ENCODE measurements around the gene SAAL1. TPM values are rescaled to one million over a fixed set of nuclear protein-coding genes. Genes with fewer than 3 reads are reported as not detected.

Gene SAAL1
- 16.7 and 17.2 TPM in 2 replicates for total RNA-seq

GRCh38 chr11:18105802-18106574, at the start of gene SAAL1:
TSS of gene SAAL1 (minus strand) at chr11:18106082. CDS start at chr11:18106041, 41 bp downstream.

GRCh38 chr11:18132341-18132740, 26.5 kb upstream of the SAAL1 start, which contains the start of gene MRGPRX3:
TSS of gene MRGPRX3 (plus strand) at chr11:18132571. CDS start at chr11:18137203, 4,632 bp downstream.

GRCh38 chr11:18046116-18046777, 59.6 kb downstream of the SAAL1 start, which contains the start of gene TPH1:
TSS of gene TPH1 (minus strand) at chr11:18046269. CDS start at chr11:18040762, 5,507 bp downstream.

Other genes with a start within 250 kb of the SAAL1 start
- gene SERGEF, start 93.0 kb downstream of the SAAL1 start, total RNA-seq: 19.7 and 26.3 TPM in 2 replicates
- gene TPH1, start 59.8 kb downstream of the SAAL1 start, total RNA-seq: under 0.01 and 0.07 TPM in 2 replicates
- under 0.01 and 0.21 TPM in 2 replicates for gene MRGPRX3, start 26.5 kb upstream of the SAAL1 start, total RNA-seq
- not detected in 2 replicates for gene MRGPRX4, start 66.8 kb upstream of the SAAL1 start, total RNA-seq
- 0.64 TPM in 1 of 2 replicates, not detected in the other for gene SAA4, start 130.7 kb upstream of the SAAL1 start, total RNA-seq
- 1.7 and 37.6 TPM in 2 replicates for gene SAA2, start 142.6 kb upstream of the SAAL1 start, total RNA-seq
- 10.3 and 80.4 TPM in 2 replicates for gene SAA1, start 160.2 kb upstream of the SAAL1 start, total RNA-seq
- 65.5 and 87.8 TPM in 2 replicates for gene HPS5, start 216.1 kb upstream of the SAAL1 start, total RNA-seq
- gene GTF2H1, start 216.5 kb upstream of the SAAL1 start, total RNA-seq: 94.9 and 96.7 TPM in 2 replicates

Measured in nasal cavity respiratory epithelium epithelial cell of viscerocranial mucosa (primary cell).